Fibroblast of skin of right biceps (primary cell): ENCODE data around the gene RBM8A.

ENCODE experiments used
- DNase-seq: peaks from one replicate; pipeline ENCODE4 v3.0.0-alpha.2; 2013

Gene RBM8A

GRCh38 chr1:145927063-145927886 is at the start of gene RBM8A:
TSS of gene RBM8A (minus strand) at chr1:145927484. CDS start at chr1:145927426, 58 bp downstream.
- peak; percentile 99 for DNase-seq

- DNase-seq, result no peak
These were observed 49.7 kb upstream of the RBM8A start for GRCh38 chr1:145977016-145977415.

DNA sequence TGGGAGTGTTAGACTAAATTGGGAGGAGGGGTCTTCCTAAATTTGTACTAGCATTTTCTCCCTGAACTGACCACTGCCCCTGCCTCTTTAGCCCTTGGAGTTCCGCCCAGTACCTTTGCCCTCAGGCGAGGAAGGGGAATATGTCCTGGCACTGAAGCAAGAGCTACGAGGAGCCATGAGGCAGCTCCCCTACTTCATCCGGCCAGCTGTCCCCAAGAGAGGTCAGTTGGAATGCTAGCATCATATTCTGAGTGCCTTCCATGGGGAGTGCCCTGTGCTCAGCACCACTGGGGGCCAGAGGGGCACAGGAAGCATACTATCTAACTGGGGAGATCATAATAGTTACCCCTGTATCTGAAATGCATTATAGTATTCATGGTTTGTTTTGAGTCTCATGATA is 47.9 kb upstream of the RBM8A start:
- no peak for DNase-seq

DNA sequence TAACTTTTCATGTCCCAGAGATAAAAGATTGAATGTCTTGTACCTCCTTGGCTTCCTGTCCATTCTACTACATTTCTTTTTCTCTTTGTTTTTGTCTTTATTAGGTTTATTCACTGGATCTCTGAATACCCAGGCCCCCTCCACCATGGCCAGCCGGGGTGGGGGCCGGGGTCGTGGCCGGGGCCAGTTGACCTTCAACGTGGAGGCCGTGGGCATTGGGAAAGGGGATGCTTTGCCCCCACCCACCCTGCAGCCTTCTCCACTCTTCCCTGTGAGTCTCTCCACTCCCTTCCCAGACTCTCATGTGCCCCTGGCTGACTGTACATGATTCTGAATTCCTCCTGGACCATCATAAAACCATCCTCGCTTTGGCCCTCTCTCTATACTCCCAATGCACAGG is 47.4 kb upstream of the RBM8A start:
- no peak for DNase-seq

DNA sequence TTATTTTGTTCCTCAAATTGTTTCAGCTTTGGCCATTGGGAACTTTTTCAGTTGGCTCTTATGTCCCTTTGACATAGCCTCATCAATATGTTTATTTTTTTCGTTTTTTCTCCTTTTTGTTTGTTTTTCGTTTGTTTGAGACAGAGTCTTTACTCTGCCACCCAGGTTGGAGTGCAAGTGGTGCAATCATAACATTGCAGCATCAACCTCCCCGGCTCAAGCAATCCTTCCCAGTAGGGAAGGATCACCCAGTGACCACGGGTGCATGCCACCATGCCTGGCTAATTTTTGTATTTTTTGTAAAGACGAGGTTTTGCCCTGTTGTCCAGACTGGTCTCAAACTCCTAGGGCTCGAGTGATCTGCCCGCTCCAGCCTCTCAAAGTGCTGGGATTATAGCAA is 45.3 kb upstream of the RBM8A start:
- DNase-seq, result no peak

GRCh38 chr1:145967288-145967687 is 40.0 kb upstream of the RBM8A start:
- DNase-seq, result no peak

DNA sequence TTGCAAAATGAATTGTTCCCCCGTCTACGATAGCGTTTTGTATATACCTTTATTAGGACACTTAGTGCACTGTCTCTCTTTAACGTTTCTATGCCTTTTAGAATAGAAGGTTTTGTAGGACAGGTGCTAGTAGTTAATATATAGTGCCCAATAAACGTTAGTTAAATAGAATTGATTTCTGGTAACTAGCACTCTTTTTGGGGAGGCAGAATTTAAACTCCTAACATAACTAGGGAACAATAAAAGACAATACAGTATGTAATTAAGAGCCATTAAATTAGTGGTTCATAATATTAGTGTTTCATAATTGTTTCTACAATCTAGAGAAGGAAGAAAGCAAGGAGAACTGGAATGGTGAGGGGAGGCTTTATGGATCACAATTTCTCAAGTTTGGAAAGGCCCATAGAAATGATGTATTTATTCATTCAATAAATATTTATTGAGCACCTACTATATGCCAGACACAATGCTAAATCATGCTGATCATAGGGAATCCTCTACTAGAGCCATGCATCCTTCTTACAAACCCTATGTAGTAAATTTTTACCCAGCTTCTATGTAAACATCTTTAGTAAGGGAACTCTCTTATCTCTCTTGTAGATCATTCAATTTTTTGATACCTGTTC is 37.9 kb upstream of the RBM8A start:
- DNase-seq, result no peak

GRCh38 chr1:145964328-145965118 is 37.2 kb upstream of the RBM8A start, which contains the start of the genes ANKRD34A and POLR3GL:
TSS of gene ANKRD34A (minus strand) at chr1:145964575. CDS start at chr1:145961759, 2,816 bp downstream.
TSS of gene POLR3GL (plus strand) at chr1:145964690. CDS start at chr1:145974866, 10,176 bp downstream.
- DNase-seq, result peak; percentile 92

GRCh38 chr1:145963265-145964019 is 36.2 kb upstream of the RBM8A start:
- DNase-seq, result peak; percentile 83

GRCh38 chr1:145962157-145963102 is 35.1 kb upstream of the RBM8A start:
- peak; percentile 49 for DNase-seq

GRCh38 chr1:145961425-145962156 is 34.3 kb upstream of the RBM8A start:
- DNase-seq, result peak; percentile 44

DNA sequence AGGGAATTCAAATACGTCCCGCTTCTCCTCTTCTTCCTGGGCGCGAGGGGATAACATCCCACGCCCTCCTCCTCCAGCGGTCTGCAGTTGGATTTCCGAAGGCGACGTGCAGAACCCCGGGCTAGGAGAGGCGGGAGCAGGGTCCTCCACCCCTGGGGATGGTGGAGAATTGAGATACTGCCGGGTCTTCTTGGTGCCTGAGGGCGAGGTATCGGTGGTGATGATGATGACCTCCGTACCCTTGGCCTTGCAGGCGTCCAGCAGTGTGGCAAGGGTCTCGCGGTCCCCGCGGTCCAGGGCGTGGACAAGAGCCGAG is 33.8 kb upstream of the RBM8A start:
- no peak for DNase-seq

GRCh38 chr1:145960468-145961108 is 33.3 kb upstream of the RBM8A start:
- peak; percentile 65 for DNase-seq

GRCh38 chr1:145959957-145960467 is 32.7 kb upstream of the RBM8A start:
- DNase-seq, result no peak

GRCh38 chr1:145959333-145959732 is 32.0 kb upstream of the RBM8A start:
- no peak for DNase-seq

DNA sequence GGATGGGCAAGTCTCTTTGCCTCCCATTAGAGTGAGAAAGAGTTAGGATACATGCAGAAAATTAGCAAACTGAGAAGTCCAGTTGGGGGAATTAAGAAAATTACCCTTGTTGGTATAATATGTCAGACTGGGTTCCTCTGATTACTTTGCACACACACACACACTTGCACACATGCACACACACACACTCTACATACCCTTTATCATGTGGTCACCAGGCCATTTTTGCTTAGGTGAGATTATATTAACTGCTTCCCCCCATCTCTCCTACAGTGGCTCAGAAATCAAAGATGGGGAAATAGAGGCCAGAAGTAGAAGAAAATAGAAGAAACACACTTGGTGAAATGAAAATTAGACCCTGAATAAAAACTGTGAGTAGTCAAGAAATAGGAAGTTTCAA is 31.4 kb upstream of the RBM8A start:
- no peak for DNase-seq

- peak; percentile 97 for DNase-seq
These were observed 30.4 kb upstream of the RBM8A start, which contains the start of gene LIX1L for GRCh38 chr1:145957443-145958319. TSS of gene LIX1L (minus strand) at chr1:145958017. CDS start at chr1:145957927, 90 bp downstream.

GRCh38 chr1:145956781-145957442 is 29.6 kb upstream of the RBM8A start:
- DNase-seq, result peak; percentile 46
